ENCODE results near the gene CCDC33.

CCDC33 gene

GRCh38 chr15:74233373-74233772, 2.8 kb upstream of the CCDC33 start:
- DNase-seq: no peak

GRCh38 chr15:74233851-74234597, 2.1 kb upstream of the CCDC33 start:
- no peak for DNase-seq

- DNase-seq: no peak
These were observed 1.6 kb upstream of the CCDC33 start for GRCh38 chr15:74234598-74234875.

GRCh38 chr15:74239051-74239705, 3.1 kb downstream of the CCDC33 start:
- peak; percentile 43 for DNase-seq

GRCh38 chr15:74240002-74240568, 4.0 kb downstream of the CCDC33 start:
- peak; percentile 97 for DNase-seq

GRCh38 chr15:74240897-74241614, 4.9 kb downstream of the CCDC33 start:
- no peak for DNase-seq

- no peak for DNase-seq
These were observed 6.5 kb downstream of the CCDC33 start for GRCh38 chr15:74242441-74243185.

- DNase-seq: peak; percentile 30
These were observed 7.3 kb downstream of the CCDC33 start for GRCh38 chr15:74243431-74243830.

- no peak for DNase-seq
These were observed 8.8 kb downstream of the CCDC33 start for GRCh38 chr15:74244822-74245341.

- DNase-seq: peak; percentile 87
These were observed 9.3 kb downstream of the CCDC33 start for GRCh38 chr15:74245342-74245931.

- no peak for DNase-seq
These were observed 14.1 kb downstream of the CCDC33 start for GRCh38 chr15:74250266-74250665.

GRCh38 chr15:74251131-74251811, 15.1 kb downstream of the CCDC33 start:
- DNase-seq: no peak

- DNase-seq: no peak
These were observed 16.2 kb downstream of the CCDC33 start for GRCh38 chr15:74252291-74252690.

GRCh38 chr15:74252721-74253120, 16.6 kb downstream of the CCDC33 start:
- DNase-seq: no peak

- no peak for DNase-seq
These were observed 17.2 kb downstream of the CCDC33 start for GRCh38 chr15:74253211-74253921.

- DNase-seq: no peak
These were observed 21.0 kb downstream of the CCDC33 start for GRCh38 chr15:74257105-74257504.

- no peak for DNase-seq
These were observed 21.5 kb downstream of the CCDC33 start for GRCh38 chr15:74257623-74258022.

- DNase-seq: no peak
These were observed 22.5 kb downstream of the CCDC33 start for GRCh38 chr15:74258456-74259291.

GRCh38 chr15:74259292-74259648, 23.1 kb downstream of the CCDC33 start:
- DNase-seq: no peak

Data from NCI-H345 (cell line).